T-helper 2 cell treated with Interferon-gamma antibody and Interleukin-4, amounts not matched to agents 100 ng/mL and 5 ng/mL, for 36 hours (primary cell): ENCODE results near the gene LRRC42. TPM values are rescaled to one million over a fixed set of nuclear protein-coding genes. Genes with fewer than 3 reads are reported as not detected.

Experiments used
- intact Hi-C: fragments of 100-400 bp; cut with micrococcal nuclease; formaldehyde crosslinking; loops from one replicate; pipeline ENCODE4 v1.15.1; 2023
- total RNA-seq: library from RNA; stranded (reverse); gene quantifications from 2 replicates; pipeline ENCODE4 v1.2.3, GENCODE V29; 2022

Gene LRRC42, protein sequence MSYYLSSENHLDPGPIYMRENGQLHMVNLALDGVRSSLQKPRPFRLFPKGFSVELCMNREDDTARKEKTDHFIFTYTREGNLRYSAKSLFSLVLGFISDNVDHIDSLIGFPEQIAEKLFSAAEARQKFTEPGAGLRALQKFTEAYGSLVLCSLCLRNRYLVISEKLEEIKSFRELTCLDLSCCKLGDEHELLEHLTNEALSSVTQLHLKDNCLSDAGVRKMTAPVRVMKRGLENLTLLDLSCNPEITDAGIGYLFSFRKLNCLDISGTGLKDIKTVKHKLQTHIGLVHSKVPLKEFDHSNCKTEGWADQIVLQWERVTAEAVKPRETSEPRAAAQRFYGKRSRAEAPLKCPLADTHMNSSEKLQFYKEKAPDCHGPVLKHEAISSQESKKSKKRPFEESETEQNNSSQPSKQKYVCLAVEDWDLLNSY
- 19.2 and 23.4 TPM in 2 replicates for total RNA-seq

DNA sequence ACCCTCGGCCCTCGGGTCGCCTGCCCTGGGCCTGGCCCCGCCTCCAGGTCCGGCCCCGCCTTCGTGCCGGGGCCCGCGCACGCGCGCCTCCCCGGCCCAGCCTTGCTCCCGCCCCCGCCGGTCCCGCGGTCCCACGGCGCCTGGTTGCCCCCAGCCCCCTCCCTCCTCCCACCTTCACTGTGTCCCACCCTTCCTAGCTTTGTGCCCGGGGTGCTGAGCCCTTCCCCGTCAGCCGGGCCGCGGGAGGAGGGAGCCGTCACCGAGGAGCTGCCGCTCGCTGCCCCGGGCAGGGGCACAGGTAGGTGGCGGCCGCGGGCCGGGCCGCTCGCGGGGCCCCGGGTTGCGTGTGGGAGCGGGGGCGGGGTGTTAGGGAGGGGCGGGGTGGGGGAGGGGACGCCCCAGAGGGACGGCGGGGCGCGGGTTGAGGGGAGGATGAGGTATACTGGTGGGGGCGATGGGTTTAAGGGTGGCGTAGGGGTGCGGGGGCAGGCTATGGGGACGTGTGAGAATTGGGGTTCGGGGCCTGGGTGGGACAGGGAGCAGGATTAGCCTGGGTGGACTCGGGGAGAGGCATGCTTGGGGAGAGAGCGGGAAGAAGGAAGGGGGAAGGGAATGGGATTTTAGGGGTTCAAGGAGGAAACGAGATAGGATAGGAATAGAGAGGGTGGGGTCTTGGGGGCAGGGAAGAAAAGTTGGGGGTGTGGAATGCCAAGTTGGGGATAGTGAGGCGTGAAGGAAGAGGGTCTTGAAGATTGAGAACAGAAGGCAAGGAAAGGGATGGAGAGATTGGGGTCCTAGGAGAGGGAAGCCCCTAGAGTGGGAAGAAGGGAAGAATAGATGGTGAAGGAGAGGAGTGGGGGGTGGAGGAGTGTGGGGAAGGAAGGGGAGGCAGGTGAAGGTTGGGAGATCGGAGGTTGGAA lies at the start of gene LRRC42:
Gene LRRC42, plus strand, starts transcription at position 99 of the 920 bp plus-strand sequence. CDS start 5,650 bp downstream, outside the sequence.
- intact Hi-C loops = loop anchor here (1.0 to 5.0 kb wide), 6 partner anchors 57 to 816 kb away; partner anchors contain the start of genes LRP8, PARS2, TCEANC2 and TMEM59

DNA sequence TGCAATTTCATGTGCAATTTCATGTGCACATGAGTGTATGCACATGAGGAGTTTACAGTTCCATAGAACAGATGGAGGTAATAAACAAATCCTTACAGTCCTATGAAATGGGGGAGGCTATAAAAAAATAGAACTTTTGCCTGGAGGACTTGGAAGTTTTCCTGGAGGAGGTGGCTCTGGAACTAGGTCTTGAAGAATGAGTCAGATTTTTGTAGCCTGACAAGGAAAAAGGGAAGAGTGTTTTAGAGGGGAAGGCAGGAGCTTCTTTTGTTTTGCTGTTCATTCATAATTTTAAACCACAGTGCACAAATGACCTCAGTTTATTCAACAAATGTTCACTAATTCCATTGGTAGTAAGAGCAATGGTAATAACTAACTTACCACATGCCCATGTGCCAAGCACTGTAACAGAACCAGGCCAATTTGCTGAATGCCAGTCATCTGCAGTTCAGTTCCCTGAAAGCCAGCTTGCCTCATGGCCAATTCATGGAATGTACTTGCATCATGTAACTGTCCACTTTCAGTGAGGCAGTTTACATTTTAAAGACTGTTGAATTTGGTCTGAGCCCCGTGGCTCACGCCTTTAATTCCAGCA lies 49.4 kb upstream of the LRRC42 start:
- intact Hi-C loops = no loop called here

DNA sequence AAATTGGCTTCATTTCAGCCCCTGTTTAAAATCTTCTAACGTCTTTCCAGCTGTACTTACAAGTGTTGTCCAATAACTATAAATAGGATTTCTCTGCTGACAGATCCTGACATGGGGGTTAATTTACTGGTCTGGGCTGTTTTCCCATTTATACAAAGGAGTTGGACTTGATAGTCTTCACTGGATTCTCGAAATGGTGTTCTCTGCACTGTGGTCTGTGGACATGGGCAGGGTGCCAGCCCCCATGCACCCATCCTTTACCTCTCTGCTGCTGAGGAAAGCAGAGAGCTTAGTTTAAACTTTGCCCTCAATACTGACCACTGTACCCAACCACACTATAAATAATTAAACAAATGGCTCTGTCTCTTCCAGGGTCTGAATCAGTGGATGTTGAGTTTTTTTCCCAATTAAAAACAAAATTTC lies 46.9 kb upstream of the LRRC42 start:
- intact Hi-C loops = no loop called here

DNA sequence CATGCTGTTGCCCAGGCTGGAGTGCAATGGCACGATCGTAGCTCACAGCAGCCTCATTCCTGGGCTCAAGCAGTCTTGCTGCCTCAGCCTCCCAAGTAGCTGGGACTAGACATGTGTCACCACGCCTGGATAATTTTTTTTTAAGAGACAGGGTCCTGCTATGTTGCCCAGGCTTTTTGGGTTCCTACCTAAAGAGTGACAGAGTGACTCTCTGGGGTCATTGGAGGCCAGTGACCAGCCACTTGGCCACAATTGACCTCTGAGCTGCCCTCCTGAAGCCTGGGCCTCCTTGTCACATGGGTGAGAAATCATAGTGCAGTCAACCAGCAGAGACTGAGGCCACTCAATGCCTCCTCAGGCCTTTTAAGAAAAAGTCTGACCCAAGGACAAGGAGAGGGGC lies 46.4 kb upstream of the LRRC42 start:
- intact Hi-C loops = no loop called here

DNA sequence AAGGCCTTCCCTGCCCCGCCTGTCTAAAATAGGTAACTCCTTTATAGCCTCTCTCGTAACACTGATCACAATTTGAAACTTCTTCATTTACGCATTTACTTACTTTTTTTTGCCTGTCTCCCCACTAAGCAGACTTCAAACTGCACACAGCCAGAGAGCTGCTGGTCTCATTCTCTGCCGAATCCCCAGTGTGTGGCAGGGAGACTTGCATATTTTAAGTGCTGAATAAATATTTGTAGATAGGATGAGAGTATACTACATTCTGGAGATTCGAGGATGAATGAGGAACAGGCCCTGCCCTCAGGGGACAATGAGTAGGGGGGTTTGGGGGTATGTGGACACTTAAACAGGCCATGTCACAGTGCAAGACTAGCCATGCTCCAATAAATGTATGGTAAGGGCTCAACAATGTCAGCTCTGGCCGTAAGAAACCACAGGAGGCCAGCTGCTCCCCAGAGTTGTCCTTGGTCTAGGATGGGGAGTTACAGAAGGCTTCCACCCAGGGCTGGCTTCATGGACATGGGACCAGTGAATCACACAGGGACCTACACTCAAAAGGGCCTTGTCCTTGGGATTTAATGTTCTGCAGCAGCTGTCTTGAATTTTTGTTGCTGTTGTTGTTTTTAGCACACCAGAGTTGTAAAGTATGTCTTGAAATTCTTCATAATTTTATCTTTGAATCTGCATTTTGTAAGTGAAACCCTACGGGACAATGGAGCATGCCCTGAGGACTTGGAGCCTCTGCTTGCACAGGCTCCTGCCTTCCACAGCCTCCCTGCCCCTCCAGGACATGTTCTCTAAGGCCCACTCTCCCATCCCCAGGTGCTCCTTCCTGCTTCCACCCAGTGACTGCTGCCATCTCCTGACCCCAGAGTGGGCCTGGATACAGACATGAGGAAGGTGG lies 43.7 kb upstream of the LRRC42 start:
- intact Hi-C loops = no loop called here

DNA sequence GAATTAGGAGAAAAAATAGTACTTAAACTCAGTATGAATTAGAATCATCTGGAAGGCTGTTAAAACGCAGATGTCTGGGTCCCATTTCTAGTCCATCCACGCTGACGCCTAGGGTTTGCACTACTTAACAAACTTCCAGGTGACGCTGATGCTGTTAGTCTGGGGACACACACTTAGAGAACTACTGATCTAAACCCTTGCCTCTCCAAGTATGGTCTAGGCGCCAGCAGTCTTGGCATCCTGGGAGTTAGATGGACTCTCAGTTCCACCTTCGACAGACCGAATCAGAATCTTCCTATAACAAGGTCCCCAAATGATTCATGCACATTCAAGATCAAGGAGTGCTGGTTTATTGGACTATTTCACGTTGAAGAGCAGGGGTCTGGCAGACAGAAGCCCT lies 40.6 kb upstream of the LRRC42 start:
- intact Hi-C loops = no loop called here

DNA sequence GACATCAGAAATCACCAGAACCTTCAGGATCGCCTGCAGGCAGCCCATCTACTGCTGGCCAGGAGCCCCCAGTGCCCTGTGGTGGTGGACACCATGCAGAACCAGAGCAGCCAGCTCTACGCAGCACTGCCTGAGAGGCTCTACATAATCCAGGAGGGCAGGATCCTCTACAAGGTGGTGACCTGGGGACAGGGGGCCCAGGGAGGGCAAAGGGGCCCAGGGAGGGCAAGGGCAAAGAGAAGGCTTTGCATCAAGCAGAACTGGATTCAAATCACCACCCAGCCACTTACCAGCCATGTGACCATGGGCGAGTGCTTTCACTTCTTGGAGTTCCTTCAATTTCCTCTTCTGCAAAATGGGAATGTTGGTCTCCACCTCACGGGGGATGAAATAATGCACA lies 40.0 kb upstream of the LRRC42 start:
- intact Hi-C loops = no loop called here

DNA sequence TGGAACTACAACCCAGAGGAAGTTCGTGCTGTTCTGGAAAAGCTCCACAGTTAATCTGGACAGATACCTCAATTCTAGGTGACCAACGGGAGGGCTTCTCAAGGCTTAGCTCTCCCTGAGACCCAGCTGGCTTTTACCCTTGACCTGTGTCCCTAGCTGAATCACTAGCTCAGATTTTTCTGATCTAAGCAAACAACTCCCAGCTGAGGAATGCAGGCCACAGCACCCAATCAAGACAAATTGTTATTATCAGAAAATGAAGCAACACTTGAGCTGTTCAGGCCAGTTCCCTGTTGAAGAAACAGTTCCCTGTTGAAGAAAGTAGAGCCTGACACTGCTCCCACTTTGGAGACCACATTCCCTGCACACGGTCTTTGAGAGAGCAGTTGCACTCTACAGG lies 36.2 kb upstream of the LRRC42 start:
- intact Hi-C loops = no loop called here

DNA sequence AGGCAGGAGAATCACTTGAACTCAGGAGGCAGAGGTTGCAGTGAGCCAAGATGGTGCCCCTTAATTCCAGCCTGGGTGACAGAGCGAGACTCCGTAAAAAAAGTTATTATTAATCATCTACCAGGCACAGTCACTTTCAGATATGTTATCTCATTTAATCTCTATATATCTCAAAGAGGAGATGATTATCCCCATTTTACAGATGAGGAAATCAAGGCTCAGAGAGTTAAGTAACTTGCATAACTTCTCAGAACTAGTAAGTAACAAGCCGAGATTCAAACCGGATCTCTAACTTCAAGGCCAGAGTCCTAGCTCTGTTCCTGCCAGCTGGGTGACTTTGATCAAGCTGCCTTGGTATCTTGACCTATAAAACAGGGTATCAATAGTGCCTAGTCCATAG lies 34.7 kb upstream of the LRRC42 start:
- intact Hi-C loops = no loop called here

DNA sequence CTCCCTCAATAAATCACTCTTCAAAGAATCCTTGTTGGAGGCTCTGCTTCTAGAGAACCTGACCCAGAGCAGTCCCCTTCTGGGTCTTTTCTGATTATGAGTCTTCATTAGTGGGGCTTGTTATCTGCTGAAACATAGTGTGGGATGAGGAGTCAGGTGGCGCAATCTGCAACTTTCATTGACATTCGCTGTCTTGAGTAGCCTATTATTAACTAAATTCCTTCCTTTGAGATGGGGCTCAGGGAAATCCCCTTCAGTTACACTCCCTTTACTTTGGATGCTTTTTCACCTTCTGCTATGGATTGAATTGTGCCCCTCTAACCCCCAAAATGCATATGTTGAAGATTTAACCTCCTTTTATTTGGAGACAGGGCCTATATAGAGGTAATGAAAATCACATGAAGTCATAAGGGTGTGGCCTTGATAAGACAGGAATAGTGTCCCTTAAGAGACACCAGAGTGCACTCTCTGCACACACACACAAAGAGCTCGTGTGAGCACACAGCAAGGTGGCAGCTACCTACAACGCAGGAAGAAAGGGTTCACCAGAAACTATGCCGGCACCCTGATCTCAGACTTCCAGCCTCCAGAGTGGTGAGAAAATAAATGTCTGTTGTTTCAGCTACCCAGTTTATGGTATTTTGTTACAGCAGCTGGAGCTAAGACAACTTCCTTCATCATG lies 32.7 kb upstream of the LRRC42 start:
- intact Hi-C loops = no loop called here

DNA sequence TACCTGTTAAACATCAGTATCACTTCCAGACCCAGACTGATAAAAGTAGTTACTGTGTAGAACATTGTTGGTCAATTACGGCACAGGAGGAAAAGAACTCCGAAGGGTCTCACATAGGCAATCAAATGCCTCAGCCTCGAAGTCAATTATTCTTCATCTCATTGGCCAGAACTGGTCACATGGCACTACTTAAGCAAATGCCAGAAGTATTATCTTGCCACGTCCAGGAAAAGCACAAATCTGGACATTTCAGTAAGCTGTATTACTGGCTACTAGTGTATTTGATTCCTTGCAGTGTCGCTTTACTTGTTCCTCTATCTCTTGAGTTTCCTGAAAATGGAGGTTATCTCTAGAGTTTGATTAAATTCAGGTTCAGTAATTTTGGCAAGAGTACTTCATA lies 27.8 kb upstream of the LRRC42 start:
- intact Hi-C loops = loop anchor here (2.0 kb wide), 1 partner anchor 26 kb away; the partner anchor contains the start of gene IFT25

DNA sequence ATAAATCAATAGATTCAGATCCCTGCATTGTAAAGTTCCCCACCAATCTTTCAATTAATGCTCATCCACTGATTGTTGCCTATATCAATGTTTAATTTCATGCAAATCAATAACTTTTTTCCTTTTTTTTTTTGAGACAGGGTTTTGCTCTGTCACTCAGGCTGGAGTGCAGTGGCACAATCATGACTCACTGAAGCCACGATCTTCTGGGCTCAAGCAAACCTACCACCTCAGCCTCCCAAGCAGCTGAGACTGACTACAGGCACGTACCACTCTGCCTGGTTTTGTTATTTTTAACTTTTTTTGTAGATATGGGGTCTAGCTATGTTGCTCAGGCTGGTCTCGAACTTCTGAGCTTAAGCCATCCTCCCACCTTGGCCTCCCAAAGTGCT lies 26.5 kb upstream of the LRRC42 start:
- intact Hi-C loops = loop anchor here (2.0 kb wide), 1 partner anchor 25 kb away; the partner anchor contains the start of gene IFT25

DNA sequence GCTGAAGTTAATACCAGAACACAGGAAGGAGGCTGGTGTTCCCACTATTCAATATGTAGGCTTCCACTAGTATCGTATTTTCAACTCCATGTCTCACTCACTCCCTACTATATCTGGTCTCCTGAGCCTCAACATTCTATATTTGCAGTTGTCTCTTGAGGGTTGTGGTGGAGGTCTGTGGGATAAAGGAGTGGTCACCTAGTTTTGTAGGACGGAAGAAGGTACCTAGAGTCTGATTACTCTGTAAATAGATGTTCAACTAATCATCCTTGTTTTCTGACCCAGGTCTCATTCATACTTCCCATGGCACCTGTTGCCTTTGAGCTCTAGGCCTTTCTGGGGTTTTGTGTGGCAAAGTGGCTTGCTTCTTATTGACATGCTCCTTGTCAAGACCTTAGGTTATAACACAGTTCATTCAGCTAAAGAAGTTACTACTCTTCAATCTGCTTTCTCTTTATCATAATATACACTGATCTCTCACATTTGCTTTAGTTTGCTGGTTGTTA lies 18.7 kb upstream of the LRRC42 start:
- intact Hi-C loops = no loop called here

DNA sequence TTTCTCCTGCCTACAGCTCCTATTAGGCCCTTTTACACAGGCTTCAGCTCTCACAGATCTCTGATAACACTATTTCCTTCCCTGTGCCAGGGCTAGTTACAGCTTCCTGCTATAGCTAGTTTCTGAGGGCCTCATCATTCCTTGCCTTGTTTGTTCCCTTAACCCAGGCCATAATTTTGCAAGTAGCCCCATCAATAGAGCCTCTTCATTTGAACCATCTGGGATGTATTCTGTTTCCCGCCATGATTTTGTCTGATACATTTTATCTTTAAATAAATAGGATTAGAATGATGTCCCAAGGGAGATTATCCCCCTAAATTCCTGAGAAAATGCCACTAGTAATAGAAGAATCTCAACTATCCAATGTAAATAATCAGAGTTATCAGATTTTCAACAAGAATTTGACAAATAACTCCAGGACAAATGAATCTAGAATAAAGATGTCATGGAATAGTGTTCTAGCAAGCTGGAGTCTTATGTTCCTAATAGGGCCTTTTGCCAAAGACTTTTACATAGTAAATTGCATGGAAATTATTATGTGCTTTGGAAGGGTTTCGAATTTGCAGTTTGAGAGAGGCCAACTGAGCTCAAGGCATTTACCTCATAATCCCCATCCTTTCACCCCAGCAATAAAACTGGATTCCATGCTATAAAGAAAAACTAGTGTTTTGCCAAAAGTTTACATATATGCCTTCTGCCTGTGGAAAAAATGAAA lies 16.7 kb upstream of the LRRC42 start:
- intact Hi-C loops = no loop called here

DNA sequence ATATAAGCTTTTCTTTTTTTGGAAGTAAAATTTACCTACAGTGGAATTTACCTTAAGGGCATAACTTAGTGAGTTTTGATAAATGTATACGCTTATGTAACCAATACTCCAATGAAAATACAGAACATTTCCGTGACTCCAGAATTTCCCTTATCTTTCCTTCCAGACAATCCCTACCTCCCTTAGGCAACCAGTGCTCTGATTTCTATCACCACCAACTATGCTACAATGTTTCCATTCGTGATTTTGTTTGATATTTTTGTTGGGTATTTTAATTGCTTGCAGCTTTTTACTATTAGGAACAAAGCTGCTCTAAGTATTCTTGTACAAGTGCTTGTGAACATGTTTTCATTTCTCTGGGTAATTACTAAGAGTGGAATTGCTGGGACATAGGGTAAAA lies 15.2 kb upstream of the LRRC42 start:
- intact Hi-C loops = no loop called here

DNA sequence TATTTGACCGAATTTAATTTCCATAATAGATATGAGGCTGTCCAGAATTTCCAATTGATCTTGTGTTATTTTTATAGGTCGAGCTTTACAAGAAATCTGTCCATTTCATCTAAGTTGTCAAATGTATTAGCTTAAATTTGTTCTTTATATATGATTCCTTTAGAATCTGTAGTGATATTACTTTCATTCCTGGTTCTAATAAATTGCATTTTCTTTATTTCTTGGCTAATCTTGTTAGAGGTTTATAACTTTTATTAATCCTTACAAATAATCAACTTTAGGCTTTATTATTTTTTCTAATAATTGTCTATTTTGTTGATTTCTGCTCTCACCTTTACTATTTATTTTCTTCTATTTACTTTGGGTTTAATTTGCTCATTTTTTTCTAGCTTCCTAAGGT lies 14.6 kb upstream of the LRRC42 start:
- intact Hi-C loops = no loop called here

DNA sequence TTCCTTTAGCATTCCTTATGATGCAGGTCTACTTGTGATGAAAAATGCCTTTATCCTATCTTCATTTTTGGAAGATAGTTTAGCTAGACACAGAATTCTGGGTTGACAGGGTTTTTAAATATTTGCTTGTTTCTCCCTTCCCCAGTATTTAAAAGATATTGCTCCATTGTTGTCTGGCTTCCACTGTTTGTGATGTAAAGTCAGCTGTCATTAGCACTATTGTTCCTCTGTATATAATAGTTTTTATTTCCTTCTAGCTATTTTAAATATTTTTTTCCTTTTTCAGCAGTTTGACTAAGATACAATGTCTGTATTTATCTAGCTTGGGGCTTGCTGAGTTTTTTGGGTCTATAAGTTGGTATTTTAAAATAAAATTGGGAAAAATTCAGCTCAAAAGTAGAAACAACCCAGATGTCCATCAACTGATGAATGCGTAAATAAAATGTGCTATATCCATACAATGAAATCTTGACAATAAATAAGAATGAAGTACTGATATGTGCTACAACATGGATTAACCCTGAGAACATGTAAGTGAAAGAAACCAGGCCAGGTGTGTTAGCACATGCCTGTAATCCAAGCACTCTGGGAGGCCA lies 11.9 kb upstream of the LRRC42 start:
- intact Hi-C loops = no loop called here

DNA sequence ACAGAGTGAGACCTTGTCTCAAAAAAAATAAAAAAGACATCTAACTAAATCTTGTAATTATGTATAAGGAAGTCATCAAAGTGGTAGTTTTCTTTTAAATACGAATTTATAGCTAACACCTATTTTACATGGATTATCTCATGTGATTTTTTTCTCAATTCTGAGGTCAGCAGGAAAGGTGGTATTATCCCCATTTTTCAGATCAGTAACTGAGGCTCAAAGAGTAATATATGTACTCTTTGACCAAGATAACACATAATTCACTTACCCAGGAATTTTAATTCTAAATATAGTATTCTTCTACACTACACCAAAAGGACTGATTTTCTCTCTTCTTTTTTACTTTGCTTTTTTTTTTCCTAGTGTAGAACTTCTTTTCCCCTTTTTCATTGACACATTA lies 9.7 kb upstream of the LRRC42 start:
- intact Hi-C loops = no loop called here
